CD4-positive, alpha-beta T cell treated with Interleukin-21 for 1 hour (primary cell): Measurements from ENCODE around the gene TBC1D16.
"Not testable (repeated sequence)": the region's sequence is repeated elsewhere in the genome, so short reads cannot be mapped to it uniquely, and the experiment has no call there.

Source experiments
- DNase-seq: peaks from one replicate; pipeline ENCODE4 v3.0.0-alpha.2; 2020

TBC1D16 gene

DNA sequence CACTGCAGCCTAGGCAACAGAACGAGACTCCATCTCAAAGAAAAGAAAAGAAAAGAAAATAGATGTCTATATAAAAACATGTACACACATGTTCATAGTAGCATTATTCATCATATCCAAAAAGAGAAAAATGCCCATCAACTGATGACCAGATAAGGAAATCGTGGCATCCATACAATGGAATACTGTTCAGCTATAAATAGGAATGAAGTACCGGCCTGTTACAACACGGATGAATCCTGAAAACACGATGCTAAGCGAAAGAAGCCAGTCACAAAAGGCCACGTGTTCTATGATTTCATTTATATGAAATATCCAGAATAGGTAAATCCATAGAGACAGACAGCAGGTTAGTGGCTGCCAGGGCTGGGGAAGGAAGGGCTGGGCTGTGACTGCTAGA is 65.8 kb downstream of the TBC1D16 start:
- DNase-seq: no peak

DNA sequence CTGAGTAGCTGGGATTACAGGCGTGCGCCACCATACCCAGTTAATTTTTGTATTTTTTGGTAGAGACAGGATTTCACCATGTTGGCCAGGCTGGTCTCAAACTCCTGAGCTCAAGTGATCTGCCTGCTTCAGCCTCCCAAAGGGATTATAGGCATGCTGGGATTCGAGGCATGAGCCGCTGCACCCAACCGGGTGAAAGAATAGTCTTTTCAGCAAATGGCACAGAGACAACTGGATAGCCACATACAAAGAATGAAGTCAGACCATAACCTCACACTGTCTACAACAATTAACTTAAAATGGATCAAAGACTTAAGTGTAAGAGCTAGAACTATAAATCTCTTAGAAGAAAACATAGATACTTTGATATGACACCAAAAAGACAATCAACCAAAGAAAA is 67.6 kb downstream of the TBC1D16 start:
- DNase-seq: no peak

DNA sequence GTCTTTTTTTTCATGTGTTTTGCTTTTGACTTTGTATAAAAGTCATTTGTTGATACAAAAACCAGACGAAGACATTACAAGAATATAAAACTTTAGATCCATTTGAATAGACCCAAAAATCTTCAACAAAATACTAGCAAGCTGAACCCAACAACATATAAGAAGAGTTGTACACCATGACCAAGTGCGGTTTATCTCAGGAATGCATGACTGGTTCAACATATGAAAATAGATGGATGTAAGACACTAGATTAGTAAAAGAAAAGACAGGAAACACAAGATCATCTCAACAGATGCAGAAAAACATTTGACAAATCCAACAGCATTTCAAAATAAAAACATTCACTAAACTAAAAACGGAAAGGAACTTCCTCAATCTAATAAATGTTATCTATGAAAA is 69.0 kb downstream of the TBC1D16 start:
- DNase-seq: no peak

- no peak for DNase-seq
These were observed 69.9 kb downstream of the TBC1D16 start for GRCh38 chr17:79965806-79966205.

GRCh38 chr17:79962467-79962866 is 73.2 kb downstream of the TBC1D16 start:
- not testable (repeated sequence) for DNase-seq

- DNase-seq: not testable (repeated sequence)
These were observed 74.1 kb downstream of the TBC1D16 start for GRCh38 chr17:79961567-79961966.

DNA sequence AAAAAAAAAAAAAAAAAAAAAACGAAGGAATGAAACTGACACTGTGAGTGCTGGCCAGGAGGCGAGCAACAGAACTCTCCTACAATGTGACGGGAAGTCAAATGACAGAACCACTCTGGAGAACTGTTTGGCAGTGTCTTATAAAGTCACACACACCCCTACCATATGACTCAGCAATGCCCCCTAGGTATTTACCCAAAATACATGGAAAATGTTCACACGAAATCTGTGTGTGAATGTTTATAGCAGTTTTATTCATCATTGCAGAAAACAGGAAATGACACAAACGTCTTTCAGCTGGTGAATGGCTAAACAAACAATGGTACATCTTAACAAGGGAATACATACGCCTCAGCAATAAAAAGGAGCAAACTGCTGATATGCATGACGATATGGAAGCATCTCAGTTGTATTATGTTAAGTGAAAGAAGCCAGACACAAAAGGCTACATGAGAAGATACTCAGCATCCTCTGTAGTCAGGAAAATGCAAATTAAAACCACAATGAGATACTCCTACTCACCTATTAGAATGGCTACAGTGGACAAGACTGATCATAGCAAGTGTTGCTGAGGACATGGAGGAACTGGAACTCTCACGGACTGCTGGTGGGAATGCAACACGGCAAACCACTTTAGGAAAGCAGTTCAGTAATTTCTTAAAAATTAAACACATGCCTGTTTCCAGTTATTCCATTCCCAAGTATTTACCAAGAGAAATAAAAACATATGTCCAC is 74.7 kb downstream of the TBC1D16 start:
- no peak for DNase-seq

- no peak for DNase-seq
These were observed 76.6 kb downstream of the TBC1D16 start for GRCh38 chr17:79959042-79959441.

DNA sequence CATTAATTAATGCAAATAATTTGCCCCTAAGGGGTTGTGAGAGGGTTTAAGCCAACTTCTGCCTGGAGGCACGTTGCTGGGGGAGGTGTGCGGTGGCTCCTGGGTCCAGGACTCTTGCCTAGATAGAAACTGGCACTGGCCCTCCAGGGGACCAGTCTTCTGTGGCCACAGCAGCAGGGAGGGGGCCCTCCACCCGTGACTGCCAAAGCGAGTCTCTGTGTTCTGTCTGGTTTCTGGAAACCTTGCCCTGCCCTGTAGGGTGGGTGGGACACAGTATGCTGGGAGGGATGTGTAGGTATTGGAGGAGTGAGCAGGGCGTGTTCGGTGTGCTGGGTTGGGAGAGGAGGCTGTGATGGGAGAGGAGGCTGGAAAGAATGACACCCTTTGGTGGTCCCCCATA is 78.8 kb downstream of the TBC1D16 start:
- DNase-seq: no peak

- DNase-seq: not testable (repeated sequence)
These were observed 79.3 kb downstream of the TBC1D16 start for GRCh38 chr17:79956441-79956735.

DNA sequence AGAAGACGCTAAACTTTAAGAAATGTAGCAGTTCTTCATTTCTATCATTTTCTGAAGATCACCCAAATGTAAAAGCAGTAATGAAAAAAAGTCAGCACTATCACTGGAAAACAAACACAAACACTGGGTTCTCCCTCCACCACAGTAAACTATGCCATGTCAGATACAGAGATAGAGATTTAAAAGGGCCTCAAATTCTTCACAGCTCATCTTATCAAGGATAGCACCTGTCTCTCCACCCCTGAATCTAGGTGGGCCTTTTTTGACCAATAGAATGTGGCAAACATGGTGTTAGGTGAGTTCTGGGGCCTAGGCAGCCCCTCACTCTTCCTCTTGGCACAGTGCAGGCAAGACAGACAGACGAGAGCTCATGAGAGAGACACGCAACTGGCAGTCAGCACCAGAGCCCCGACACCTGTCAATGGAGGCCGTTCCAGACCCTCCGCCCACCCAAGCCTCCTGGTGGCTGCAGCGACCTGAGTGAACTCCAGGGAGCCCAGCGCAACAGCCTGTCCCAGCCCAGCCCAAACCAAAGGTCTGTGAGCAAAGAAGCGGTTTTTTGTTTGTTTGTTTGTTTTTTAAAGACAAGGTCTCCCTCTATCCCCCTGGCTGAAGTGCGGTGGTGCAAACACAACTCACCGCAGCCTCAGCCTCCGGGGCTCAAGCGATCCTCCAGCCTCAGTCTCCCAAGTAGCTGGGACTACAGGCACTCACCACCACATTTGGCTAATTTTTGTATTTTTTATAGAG is 79.8 kb downstream of the TBC1D16 start:
- no peak for DNase-seq

DNA sequence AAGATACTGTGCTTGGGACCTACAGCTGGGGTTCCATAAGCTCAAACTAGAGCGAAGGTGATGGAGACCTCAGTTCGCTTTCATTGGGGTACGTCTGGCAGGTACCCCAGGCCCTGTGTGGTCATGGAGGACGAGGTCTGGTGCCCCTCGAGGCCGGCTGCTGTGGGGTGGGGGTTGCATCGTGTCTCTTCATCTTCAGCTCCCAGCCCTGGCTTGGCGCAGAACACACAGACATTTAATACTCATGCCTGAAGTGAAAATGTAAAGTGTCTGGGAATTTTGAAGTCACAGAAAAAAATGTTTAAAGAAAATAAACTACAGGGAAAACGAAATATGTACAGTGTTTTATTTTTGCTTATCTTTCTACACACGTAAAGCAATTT is 80.5 kb downstream of the TBC1D16 start:
- no peak for DNase-seq

GRCh38 chr17:79954281-79955166 is 81.1 kb downstream of the TBC1D16 start:
- DNase-seq: no peak

- DNase-seq: no peak
These were observed 82.3 kb downstream of the TBC1D16 start for GRCh38 chr17:79953335-79953734.

DNA sequence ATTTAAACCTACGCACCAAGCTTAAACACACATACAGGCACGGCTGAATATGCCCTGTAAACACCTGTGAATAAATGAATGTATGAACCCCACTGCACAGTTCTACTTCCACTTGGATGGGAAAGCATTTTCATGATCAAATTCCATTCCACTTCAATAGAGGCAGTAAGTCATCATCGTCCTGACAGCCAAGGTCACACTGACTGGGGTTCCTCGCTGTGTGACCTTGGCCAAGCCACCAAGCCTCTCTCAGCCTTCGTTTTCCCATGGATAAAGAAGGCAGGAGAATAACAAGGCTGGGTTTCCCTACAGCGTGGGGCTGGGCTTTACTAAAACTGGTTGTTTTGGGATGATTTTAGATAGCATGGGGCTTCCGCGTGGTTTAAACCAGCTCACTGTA is 82.8 kb downstream of the TBC1D16 start:
- DNase-seq: no peak

- DNase-seq: no peak
These were observed 83.3 kb downstream of the TBC1D16 start for GRCh38 chr17:79952265-79952877.

DNA sequence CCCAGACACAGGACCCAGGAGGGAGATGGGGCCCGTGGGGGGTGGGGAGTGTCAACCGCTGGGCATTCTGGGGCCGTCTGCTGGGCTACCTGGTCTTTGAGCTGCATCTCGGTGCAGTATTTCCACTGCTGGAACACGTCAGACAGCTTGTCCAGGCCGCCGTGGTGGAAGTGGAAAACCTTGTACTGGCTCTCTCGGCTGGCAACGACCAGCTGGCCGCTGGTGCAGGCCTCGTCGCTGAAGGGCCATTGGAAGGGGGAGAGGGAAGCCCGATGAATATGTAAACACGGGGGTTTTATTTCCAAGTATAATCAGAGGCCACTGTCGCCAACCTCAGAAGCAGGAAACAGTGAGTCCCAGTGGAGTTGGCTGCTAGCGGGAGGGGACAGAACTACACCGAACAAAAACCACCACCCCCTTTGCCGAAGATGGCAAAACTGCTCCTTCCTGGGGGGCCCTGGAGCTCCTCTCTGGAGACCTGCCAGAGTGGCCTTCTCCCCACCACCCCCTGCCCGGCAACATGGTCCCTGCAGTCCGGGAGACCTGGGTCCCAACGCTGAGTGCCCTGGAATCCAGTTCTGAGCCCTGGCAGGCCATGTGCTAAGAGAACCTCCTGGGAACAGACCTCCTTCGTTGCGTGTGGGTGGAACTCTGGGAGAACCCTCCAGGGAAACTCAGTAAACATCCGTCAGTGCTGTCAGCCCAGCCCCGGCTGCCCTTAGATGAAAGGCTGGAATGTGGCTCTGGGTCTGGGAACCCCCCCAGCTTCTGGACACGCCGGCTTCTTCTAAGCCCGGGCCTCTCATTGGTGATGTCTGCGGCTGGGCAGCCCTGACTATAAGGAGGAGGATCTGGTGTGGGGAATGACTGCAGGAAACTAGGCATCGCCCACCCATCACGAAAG is 84.1 kb downstream of the TBC1D16 start:
- DNase-seq: no peak

DNA sequence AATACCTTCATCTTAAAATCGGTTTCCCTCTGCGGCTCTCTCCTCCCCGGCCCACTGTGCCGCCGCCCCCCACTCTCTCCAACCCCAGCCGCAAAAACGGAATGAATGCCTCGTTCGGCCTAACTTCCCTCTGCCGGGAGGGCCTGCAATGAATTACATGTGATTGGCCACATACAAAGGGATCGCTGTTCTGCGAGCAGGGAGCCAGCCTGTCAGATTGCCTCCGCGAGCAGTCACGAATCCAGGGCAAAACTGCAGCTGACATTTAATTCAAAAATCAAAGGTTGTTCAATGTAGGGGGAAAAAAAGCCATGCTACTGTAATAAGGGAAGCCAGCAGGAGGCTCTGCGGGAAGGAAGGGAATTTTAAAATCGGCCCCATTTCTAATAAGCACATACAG is 84.9 kb downstream of the TBC1D16 start:
- no peak for DNase-seq

- DNase-seq: no peak
These were observed 85.4 kb downstream of the TBC1D16 start for GRCh38 chr17:79950306-79950705.

- no peak for DNase-seq
These were observed 85.9 kb downstream of the TBC1D16 start for GRCh38 chr17:79949656-79950209.

GRCh38 chr17:79948945-79949655 is 86.6 kb downstream of the TBC1D16 start:
- DNase-seq: no peak
